ENCODE measurements around the gene SHANK1.
"Not testable (repeated sequence)": the region's sequence is repeated elsewhere in the genome, so short reads cannot be mapped to it uniquely, and the experiment has no call there.

SHANK1 gene

GRCh38 chr19:50753879-50754278 lies 34.3 kb upstream of the SHANK1 start:
- POLR2A ChIA-PET (ENCODE audit: low non-redundant PET) = no interaction called here
- TF ChIP-seq CTCF (conservative IDR thresholded peaks at IDR 0.05; ENCODE audit: low read depth) = no peak
- no peak for DNase-seq (ENCODE audit: low spot score)
- CTCF ChIA-PET = no interaction called here
- no peak overlapping the region for H3K27ac ChIP-seq

DNA sequence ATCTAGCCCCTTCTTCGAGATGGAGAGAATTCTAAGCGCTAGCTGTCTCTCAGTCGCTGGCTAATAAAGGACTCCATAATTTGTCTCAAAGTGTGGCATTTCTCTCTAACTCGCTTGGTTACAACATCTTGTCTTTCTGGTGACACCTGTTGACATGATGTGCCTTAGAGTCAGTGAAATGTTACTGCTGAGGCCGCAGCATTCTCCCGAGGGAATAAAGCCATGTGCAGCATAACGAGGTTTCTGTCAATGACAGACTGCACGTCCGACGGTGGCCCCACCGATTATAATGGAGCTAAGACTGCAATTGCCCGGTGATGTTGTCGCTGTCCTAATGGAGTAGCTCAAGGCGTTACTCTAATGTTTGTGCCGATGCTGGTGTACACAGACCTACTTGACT lies 30.4 kb upstream of the SHANK1 start:
- CTCF ChIA-PET = interaction anchor here (0.6 kb wide), 1 partner anchor 14 kb away, joined by 3 read pairs; no protein-coding TSS in a partner anchor
- POLR2A ChIA-PET (ENCODE audit: low non-redundant PET) = no interaction called here
- H3K27ac ChIP-seq = no peak overlapping the region
- TF ChIP-seq CTCF (conservative IDR thresholded peaks at IDR 0.05; ENCODE audit: low read depth) = no peak
- no peak for DNase-seq (ENCODE audit: low spot score)

- POLR2A ChIA-PET (ENCODE audit: low non-redundant PET) = no interaction called here
- no peak for DNase-seq (ENCODE audit: low spot score)
- CTCF ChIA-PET = interaction anchor here (0.6 kb wide), 1 partner anchor 30 kb away, joined by 4 read pairs; no protein-coding TSS in a partner anchor
- TF ChIP-seq CTCF (conservative IDR thresholded peaks at IDR 0.05; ENCODE audit: low read depth) = no peak
- no peak overlapping the region for H3K27ac ChIP-seq
These were observed 29.9 kb upstream of the SHANK1 start for GRCh38 chr19:50749490-50749889.

DNA sequence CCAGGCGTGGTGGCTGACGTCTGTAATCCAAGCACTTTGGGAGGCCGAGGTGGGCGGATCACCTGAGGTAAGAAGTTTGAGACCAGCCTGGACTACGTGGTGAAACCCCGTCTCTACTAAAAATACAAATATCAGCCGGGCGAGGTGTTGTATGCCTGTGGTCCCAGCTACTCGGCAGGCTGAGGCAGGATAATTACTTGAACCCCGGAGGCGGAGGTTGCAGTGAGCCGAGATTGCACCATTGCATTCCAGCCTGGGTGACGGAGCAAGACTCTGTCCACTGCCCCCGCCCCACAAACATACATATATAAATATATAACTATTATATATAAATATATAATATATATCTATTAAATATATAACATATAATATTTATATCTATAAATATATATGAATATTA lies 27.5 kb upstream of the SHANK1 start:
- CTCF ChIA-PET = interaction anchor here (0.6 kb wide), 1 partner anchor 600 kb away, joined by 4 read pairs; no protein-coding TSS in a partner anchor
- POLR2A ChIA-PET (ENCODE audit: low non-redundant PET); H3K27ac ChIP-seq; DNase-seq (ENCODE audit: low spot score): not testable (repeated sequence)

DNA sequence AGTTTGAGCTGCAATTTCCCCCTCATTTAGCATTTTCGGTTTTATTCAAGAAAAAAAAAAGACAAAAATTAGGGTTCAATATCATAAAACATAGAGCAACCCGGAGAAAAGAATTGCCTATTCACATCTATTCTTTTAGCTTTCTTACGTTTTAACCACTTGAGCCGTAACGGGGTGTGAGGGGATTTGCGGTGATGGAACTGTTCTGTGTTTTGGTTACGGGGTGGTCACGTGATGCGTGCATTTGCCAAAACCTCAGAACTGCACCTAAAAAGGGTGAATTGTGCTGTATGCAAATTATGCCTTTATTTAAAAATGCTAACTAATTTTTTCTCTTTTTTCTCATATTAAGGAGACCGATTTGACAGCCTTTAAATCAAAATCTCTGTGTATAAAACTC lies 25.6 kb upstream of the SHANK1 start:
- ChIA-PET POLR2A (ENCODE audit: low non-redundant PET) (no interaction called here), CTCF (interaction anchor here (0.6 kb wide), 1 partner anchor 26 kb away, joined by 4 read pairs; no protein-coding TSS in a partner anchor)
- no peak for TF ChIP-seq CTCF (conservative IDR thresholded peaks at IDR 0.05; ENCODE audit: low read depth)
- no peak overlapping the region for H3K27ac ChIP-seq
- no peak for DNase-seq (ENCODE audit: low spot score)

GRCh38 chr19:50743537-50743936 lies 23.9 kb upstream of the SHANK1 start:
- CTCF ChIA-PET = no interaction called here
- TF ChIP-seq CTCF (conservative IDR thresholded peaks at IDR 0.05; ENCODE audit: low read depth) = no peak
- POLR2A ChIA-PET (ENCODE audit: low non-redundant PET) = no interaction called here
- DNase-seq (ENCODE audit: low spot score) = no peak
- no peak overlapping the region for H3K27ac ChIP-seq

DNA sequence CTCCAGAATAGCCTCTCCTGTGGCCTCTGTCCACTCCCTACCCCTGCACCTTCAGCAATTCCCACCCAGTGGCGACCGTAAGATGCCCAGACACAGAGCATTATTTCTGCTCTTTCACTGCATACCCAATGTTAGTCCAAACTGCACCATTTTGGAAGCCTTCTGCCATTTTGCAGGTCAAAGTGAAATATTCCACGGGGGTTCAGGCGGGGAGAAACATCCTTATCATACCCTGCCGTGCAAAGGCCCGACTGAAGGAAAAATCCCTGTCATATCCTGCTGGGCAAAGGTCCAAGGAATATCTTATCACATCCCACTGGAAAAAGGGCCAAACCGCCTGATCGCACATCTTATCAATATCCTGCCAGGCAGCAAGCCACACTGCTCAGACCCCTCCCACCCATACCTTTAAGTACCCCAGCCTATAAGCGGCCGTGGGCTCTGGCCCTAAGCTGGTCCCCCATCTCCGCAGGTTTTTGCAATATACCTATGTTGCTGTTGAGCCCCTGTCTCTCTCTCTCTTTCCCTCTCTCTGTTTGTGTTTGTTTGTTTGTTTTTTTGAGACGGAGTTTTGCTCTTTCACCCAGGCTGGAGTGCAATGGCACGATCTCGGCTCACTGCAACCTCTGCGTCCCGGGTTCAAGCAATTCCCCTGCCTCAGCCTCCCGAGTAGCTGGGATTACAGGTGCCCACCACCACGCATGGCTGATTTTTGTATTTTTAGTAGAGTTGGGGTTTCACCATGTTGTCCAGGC lies 21.8 kb upstream of the SHANK1 start:
- no peak overlapping the region for H3K27ac ChIP-seq
- no peak for TF ChIP-seq CTCF (conservative IDR thresholded peaks at IDR 0.05; ENCODE audit: low read depth)
- POLR2A ChIA-PET (ENCODE audit: low non-redundant PET) = no interaction called here
- CTCF ChIA-PET = interaction anchor here (1.8 kb wide), 1 partner anchor 19 kb away, joined by 4 read pairs; no protein-coding TSS in a partner anchor
- DNase-seq (ENCODE audit: low spot score) = no peak

All from RWPE1 (cell line).